G401 (cell line): ENCODE measurements around the gene HTRA1. TPM values are rescaled to one million over a fixed set of nuclear protein-coding genes. Genes with fewer than 3 reads are reported as not detected.
A peak's percentile ranks its signal among the peaks of the same experiment; 100 is the strongest.

Source experiments
- DNase-seq: peaks from one replicate; pipeline ENCODE4 v3.0.0-alpha.2; 2015; ENCODE audit warnings: low spot score
- in situ Hi-C: cut with HindIII; loops from 2 replicates; pipeline ENCODE4 v1.10.0; 2016; ENCODE audit warnings: low sequenced_read_pairs, mixed read lengths
- total RNA-seq: library from RNA; depleted of rRNA; stranded (reverse); fragments of >200 nt; shearing (Covaris generic); gene quantifications from 2 replicates; pipeline ENCODE4 v1.2.3, GENCODE V29; 2014

Gene HTRA1
- total RNA-seq, 1 experiment from 2014 or later = 4.5 TPM

- DNase-seq = no peak
- in situ Hi-C loops = no loop called here
Measured at GRCh38 chr10:122468926-122469781, 7.8 kb downstream of the HTRA1 start.

DNA sequence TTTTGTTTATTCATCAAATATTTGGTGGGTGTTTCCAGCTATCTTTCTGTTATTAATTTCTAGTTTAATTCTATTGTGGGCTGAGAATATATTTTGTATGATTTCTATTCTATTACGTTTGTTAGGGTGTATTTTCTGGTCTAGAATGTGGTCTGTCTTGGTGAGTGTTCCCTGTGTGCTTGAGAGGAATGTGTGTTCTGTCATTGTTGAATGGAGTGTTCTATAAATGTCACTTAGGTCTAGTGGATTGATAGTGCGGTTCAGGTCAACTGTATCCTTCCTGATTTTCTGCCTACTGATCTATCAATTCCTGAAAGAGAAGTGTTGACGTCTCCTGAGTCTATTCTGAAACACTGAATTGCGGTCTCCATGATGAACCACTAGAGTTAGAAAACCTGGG, 8.5 kb downstream of the HTRA1 start:
- no peak for DNase-seq
- in situ Hi-C loops = no loop called here

DNA sequence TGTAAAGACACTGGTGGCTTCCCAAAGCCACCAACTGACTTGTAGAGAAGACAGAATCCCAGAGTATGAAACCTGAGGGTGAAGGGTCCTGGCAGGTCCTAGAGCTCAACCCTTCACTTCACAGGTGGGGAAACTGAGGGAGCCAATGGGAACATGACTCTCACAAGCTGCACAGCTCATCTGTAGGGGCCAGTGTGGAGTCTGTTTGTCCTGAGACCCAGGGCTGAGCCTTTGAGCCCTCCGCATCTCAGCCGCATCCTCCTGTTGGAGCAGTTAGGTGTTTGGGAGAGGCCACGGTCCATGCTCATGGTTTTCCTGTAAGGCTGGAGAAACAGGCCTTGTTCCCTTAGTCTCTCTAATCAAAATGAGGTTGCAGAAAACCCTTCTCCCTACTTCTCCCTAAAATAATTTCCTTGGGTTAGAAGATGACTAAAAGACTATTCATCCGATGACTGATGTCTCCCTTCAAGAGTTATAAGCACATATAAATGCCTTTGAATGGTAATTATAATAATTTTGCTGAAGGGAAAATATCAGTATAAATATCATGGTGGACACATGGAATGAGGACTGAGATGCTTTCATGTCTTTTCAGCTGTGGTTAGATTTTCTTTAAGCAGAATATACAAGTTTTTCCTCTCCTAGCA, 10.3 kb downstream of the HTRA1 start:
- in situ Hi-C loops = no loop called here
- DNase-seq = no peak

DNA sequence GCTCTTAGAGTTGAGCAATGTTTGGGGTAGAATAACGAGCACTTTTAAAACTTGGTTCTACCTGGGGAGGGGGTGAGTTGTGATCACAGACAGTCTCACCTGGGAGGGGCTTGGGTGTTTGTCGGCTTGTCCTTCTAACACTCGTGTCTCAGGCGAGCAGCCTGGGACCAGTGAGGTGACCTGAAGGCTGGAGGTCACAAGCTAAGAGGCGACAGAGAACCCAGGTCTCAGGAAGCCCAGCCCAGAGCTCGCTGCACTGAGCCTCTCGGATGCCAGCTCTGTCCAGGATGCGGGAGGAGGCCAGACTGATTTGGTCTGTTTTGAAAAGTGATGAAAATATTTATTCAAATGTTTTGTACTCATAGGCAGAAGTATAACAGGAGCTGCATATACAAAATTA, 11.8 kb downstream of the HTRA1 start:
- no peak for DNase-seq
- in situ Hi-C loops = no loop called here

GRCh38 chr10:122474131-122474818, 12.9 kb downstream of the HTRA1 start:
- no peak for DNase-seq
- in situ Hi-C loops = no loop called here

- DNase-seq = peak; percentile 36
- in situ Hi-C loops = no loop called here
Measured at GRCh38 chr10:122475100-122475499, 13.7 kb downstream of the HTRA1 start.

DNA sequence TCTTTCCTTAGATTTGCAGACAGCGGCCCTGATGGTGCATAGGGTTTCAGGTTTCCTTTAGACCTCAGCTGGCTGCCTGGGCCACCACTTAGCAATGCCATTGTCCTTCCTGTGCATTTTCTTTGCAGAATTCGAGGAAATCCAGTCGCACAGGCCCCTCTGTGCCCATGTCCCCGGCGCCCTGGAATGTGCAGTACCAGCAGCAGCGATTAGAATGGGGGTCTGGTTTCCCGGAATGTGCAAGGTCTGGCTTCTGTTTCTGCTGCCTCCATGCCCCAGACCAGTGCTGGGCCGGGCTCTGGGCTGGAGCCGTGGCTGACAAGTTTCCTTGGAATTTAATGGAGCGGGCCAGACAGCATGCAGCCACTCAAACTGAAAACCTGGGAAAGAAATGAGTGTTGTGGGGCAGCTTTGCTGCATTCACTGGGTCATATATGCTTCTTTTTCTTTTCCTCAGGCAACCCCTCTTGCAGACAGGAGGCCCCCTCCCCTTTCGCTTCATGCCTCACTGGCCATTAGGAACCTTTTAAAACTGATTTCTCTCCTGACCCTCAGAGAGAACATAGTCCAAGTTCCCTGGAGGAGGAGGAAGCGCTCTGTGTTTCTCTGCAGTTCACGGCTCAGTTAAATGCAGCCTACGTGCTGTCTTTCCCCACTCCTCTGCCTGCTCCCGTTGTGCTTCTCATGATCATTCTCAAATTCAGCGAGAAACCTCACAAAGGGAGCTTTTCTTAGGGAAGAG, 14.4 kb downstream of the HTRA1 start:
- no peak for DNase-seq

GRCh38 chr10:122476333-122476695, 15.0 kb downstream of the HTRA1 start:
- in situ Hi-C loops = no loop called here
- DNase-seq = no peak

More for the DNA sequence above, 14.4 kb downstream of the HTRA1 start:
- in situ Hi-C loops = no loop called here

GRCh38 chr10:122477436-122477835, 16.1 kb downstream of the HTRA1 start:
- in situ Hi-C loops = no loop called here
- DNase-seq = no peak

DNA sequence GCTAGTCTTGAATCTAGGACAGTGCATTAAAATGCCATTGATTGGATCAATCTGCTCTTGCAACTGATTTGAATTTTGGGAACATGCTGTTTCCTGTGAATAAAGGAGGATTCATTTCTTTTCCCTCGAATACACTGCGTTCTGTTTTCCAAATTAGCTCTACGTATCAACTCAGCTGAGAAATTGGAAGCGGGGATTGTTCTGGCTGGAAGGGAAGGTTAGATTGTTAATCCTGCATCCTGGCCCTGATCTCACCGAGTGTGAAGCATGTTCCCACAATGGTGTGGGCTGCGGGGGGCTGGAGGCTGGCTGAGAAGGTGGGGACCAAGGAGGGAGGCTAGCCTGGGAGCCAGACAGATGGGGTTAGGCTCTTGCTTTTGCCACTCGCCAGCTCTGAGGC, 17.6 kb downstream of the HTRA1 start:
- in situ Hi-C loops = no loop called here
- peak; percentile 23 for DNase-seq

DNA sequence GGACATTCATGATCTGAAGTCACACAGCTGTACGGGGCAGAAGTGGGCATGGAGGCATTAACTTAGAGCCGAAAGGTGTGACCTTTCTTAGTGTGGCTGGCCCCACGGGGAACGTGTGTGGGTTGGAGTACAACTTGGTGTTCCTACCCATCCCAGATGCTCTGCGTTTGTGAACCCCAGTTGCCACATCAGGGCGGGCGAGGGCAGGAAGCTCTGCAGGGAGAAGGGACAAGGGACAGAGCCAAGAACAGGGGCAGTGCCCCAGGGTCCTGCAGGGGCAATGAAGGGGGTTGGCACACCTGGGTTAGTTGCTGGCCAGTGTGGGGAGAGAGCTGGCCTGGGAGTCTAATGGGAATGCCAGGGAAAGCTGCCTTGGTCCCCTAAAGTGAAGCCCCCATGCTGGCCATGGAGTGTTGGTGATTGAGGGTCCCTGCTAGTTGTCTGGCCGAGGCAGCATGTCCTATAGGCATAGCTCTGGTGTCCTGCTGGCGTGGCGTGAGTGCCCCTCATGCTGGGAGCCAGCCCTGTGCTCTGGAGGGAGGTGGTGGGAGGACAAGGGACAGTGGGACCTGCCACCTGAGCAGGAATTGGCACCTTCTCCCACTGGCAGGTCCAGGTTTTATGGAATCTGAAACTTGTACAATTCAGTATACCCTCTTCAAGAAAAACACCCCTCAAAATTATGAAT, 18.9 kb downstream of the HTRA1 start:
- in situ Hi-C loops = no loop called here
- DNase-seq = no peak

DNA sequence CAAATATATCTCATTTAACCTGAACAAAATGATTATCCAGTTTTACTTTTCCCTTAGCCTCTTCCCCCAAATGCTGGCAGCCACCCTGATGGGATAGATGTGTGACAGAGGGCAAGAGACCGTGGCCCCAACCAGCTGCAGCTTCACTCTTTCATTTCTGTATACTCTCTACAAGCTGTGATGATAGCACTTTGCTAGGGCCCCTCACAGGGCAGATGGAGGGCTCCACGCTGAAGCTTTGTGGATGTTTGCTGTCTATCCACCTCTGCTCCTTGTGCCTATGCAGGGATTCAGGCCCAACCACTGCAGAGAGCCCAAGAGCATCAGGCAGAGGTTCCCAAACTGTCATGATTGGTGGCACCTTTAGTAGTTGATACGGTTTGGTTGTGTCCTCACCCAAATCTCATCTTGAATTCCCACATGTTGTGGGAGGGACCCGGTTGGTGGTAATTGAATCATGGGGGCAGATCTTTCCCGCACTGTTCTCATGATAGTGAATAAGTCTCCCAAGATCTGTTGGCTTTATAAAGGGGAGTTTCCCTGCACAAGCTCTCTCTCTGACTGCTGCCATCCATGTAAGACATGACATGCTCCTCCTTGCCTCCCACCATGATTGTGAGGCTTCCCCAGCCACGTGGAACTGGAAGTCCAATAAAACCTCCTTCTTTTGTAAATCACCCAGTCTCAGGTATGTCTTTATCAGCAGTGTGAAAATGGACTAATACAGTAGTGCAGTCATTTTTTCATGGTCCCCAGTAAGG, 20.1 kb downstream of the HTRA1 start:
- in situ Hi-C loops = no loop called here
- no peak for DNase-seq

DNA sequence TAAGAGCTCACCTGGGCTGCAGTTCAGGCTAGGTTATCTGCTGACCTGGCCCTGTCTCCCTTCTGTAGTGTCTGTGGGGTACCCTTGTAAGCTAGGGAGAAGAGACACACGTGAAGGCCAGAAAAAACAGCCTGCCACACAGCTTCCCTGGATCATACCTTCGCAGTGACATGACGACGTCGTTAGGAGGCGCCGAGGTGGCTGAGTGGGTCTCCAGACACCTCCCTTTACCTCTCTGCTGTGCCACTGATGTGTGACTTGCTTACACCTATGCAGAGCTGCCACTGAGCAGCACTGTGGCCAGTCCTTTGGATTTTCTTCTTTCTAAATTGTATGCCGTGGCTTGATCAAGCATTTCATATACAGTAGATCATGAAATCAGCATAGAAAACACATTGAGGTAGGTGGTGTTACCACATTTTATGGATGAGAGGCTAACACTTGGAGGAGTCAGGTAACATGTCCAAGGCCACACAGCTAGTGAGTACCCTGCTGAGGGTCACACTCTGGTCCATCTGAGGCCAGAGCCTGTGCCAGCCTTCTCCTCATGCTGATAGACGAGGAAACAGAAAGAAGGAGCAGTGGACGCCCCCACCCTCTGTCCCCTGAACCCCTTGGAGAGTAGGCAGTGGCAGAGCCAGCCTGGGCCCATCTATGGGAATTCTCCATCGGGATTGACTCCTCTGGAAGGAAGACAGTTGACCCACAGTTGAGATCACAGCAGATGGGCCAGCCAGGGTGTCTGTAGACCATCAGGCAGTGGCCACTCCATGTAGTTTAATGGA, 23.1 kb downstream of the HTRA1 start:
- no peak for DNase-seq
- in situ Hi-C loops = no loop called here

- DNase-seq = no peak
- in situ Hi-C loops = no loop called here
Measured at GRCh38 chr10:122485670-122486069, 24.3 kb downstream of the HTRA1 start.

- no peak for DNase-seq
- in situ Hi-C loops = no loop called here
Measured at GRCh38 chr10:122486406-122487080, 25.2 kb downstream of the HTRA1 start.

- in situ Hi-C loops = no loop called here
- DNase-seq = no peak
Measured at GRCh38 chr10:122487174-122487765, 25.9 kb downstream of the HTRA1 start.

GRCh38 chr10:122490268-122490667, 28.9 kb downstream of the HTRA1 start:
- no peak for DNase-seq
- in situ Hi-C loops = no loop called here
